ENCODE results near the gene QRSL1.
A peak's percentile ranks its signal among the peaks of the same experiment; 100 is the strongest.
"Not testable (repeated sequence)": the region's sequence is repeated elsewhere in the genome, so short reads cannot be mapped to it uniquely, and the experiment has no call there.

The QRSL1 gene

DNA sequence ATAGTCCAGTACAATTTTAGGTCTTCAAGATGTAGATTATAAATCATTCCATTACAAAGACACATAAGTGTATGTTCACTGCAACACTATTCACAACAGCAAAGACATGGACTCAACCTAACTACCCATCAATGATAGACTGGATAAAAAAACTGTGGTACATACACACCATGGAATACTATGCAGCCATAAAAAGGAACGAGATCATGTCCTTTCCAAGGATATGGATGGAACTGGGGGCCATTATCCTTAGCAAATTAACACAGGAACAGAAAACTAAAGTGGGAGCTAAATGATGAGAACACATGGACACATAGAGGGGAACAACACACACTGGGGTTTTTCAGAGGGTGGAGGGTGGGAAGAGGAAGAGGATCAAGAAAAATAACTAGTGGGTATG lies 6.3 kb upstream of the QRSL1 start:
- DNase-seq = no peak

DNA sequence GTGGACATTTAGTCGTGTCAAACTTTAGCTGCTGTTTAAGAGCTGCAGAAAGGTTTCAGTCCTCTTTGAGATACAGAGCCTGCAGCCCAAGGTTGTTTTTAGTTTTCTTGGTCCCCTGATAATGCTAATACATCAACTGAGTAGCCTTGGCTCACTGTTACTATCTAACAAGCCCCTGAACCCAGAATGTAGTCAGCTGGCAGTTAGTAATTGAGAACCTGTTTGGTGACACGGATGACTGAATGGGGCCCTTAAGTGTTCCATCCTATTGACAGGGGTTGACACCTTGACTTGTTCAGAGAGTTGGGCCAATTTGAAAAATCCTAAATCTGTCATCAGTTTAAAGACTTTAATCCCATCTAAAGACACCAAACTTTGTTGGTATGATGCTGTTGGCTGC lies 2.9 kb upstream of the QRSL1 start:
- no peak for DNase-seq

DNA sequence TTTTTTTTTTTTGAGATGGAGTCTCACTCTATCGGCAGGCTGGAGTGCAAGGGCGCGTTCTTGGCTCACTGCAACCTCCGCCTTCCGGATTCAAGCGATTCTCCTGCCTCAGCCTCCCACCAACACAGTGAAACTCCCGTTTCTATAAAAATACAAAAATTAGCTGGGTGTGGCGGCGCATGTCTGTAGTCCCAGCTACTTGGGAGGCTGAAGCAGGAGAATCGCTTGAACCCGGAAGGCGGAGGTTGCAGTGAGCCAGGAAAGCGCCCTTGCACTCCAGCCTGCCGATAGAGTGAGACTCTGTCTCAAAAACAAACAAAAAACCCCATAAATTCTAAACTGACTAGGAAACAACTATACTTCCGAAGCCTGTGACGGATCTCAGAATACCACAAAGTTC lies 1.6 kb upstream of the QRSL1 start:
- not testable (repeated sequence) for DNase-seq

DNA sequence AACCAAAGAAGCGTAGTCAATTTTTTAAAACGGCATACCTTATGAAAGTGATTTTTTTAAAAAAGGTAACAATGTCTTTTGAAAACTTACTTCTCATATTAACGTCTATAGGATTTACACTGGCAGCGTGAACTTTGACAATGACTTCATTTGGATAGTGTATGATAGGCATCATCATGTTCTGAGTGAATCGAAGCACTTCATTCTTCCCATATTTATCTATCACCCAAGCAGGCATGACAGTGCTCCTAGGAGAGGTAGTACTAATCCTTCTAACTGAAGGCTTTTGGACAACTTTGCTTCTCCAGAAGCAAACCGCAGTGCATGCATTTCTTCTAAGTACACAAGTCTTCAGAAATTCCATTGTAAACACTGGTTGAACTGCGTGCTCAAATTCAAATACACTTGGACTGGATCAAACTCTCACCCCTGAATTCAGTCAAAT lies 698 bp upstream of the QRSL1 start:
- no peak for DNase-seq

DNA sequence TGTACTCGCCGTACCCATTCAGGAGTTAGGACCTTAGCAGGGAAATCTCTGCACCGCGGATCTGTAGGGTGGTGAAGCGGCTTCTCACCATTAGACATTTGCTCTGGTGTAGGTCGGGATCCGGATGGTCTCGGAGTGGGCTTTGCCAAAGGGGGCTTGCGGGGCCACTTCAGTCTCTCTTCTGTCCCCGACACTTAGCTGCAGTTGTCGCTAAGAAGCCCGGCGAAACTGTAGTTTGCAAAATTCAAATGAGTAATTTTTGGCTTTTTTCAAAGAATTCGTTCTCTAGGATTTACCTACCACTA lies 433 bp downstream of the QRSL1 start:
- DNase-seq = no peak

DNA sequence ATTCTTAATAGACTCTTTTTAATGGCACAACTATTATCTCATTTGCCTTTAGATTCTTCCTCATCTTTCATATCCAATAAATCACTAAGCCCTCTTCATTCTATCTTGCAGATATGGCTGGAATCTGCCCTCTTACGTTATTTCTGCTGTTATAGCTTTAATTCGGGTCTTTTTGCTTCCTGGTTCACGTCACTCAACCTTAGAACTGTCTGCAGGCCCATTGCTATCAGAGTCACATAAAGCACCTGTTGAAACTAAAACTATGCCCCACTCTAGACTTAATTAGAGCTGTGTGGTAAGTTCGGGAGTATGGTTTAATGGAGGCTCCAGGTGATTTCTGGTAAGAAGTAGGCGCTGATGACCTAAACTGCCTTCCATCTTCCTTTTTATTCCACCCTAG lies 988 bp downstream of the QRSL1 start:
- DNase-seq = no peak

DNA sequence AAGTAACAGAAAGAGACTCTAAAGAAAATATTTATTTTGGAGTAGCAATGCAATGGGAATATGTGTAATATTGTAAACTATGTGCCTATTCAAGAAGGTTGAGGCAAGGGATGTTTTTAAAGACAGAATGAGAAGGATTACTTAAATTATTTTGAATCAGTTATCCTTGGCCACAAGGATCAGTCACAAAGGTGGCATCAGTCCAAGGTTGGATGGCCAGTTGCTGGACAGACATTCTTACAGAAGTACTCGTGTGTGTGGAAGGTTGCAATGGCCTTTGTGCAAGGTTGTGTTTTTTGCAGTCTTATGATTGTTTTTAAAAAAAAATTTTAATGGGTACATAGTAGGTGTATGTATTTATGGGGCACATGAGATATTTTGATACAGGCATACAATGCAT lies 2.0 kb downstream of the QRSL1 start:
- DNase-seq = no peak

DNA sequence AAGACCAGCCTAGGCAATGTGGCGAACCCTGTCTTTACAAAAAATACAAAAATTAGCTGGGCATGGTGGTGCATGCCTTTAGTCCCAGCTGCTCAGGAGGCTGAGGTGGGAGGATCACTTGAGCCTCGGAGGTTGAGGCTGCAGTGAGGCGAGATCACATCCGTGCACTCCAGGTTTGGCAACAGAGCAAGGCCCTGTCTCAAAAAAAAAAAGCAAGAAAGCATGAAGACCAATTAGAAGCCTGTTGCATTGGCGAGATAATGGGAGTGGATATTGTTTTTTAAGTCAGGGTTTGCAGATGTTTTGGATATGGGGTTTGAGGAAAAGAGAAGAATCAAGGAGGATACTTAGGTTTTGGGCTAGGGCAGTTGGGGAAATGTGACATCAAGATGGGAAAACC lies 5.2 kb downstream of the QRSL1 start:
- DNase-seq = no peak

DNA sequence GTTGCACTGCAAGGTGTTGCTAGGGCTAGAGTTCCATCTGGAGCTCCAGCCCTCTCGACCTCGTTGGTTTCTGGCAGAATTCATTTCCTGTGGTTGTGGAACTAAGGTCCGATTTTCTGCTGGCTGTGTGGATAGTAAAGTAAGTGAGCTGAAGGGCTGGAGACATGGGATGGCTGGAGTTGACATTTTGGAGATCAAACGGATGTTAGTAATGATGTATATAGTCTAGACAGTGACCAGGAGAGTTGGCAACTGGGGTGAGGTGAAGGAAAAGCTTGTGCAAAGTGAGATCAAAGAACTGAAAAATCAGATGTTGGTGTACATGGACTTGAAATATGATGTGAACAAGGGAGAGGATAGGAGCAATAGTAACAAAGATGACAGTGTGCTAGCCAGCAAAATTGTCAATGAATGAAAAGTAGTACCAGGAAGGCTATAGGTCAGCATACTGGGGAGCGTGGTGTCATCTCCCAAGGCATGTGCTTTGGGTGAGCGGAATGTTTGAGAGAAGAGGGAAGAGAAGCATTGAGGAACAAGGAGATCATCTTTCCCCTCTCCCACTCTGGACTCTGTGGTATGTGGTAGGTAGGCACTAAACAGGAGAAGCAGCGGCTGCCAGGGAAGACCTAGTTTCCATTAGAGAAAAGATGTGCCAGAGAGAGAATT lies 7.8 kb downstream of the QRSL1 start:
- DNase-seq = no peak

DNA sequence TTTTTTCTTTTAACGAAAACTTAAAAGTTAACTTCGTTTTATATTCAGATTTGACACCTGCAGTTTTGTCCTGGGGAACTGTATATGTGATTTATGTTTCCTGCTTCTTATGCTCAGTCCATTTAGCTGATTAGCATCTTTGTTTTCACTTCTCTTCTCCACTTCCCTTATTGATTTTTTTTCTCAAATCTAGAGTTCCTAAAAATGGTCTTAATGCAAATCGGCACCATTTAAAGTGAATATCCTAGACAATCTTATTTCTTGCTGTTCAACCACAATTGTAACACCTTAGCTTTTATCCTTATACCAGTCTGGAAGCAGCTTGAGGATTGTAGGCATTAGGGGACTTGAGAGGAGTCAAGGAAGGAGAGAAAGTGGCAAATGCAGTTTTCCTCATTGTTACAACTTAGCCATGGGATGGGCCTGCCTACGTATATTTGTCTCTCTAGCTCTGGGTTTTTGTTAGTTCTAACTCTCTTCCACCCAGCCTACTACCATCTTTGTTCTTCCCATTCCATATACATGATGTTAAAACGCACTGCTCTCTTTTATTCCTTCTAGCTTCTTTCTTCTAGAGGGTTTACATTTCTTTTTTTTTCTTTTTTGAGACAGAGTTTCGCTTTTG lies 8.5 kb downstream of the QRSL1 start:
- DNase-seq = peak; percentile 26

DNA sequence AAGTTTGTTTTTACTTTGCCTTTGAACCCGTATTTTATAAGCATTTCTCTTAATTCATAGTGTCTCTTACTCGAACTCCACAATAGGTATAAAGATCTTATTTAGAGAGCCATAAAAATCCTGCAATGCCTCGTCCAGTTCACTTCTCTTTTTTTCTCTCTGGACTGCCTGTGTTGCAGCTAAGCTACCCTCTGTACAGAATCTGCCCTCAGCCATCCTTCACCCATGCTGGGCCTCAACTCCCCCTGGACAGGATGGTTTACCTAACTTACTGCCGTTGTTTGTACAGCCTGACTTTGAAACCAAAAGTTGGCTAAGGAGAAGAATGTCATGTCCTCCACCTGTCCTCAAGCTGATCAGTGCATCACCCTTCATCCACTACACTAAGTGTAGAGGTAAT lies 10.4 kb downstream of the QRSL1 start:
- no peak for DNase-seq

DNA sequence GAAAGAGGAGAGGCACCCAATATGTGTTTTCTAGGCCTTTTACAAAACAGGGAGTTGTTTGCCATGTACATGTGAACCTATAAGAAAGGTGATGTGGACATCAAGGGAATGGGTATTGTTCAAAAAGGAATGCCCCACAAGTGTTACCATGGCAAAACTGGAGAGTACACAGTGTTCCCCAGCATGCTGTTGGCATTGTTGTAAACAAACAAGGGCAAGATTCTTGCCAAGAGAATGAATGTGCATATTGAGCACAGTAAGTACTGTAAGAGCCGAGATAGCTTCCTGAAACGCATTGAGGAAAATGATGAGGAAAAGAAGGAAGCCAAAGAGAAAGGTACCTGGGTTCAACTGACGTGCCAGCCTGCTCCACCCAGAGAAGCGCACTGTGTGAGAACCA lies 13.1 kb downstream of the QRSL1 start:
- no peak for DNase-seq

DNA sequence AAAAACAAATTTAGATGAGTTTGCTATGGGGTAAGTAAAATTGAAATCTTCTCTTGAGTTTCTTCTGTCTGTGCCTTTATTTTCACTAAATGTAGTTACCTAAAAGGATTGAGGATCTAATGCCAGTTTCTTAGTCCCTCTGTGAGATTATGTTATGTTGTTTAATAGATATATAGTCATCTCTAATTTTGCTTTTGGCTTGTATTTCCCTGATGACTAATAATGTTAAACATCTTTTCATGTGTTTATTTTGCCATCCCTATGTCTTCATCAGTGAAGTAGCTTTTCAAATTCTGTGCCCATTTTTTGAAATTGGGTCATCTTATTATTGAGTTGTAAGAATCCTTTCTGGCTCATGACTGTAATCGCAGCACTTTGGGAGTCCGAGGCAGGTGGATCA lies 13.7 kb downstream of the QRSL1 start:
- no peak for DNase-seq

DNA sequence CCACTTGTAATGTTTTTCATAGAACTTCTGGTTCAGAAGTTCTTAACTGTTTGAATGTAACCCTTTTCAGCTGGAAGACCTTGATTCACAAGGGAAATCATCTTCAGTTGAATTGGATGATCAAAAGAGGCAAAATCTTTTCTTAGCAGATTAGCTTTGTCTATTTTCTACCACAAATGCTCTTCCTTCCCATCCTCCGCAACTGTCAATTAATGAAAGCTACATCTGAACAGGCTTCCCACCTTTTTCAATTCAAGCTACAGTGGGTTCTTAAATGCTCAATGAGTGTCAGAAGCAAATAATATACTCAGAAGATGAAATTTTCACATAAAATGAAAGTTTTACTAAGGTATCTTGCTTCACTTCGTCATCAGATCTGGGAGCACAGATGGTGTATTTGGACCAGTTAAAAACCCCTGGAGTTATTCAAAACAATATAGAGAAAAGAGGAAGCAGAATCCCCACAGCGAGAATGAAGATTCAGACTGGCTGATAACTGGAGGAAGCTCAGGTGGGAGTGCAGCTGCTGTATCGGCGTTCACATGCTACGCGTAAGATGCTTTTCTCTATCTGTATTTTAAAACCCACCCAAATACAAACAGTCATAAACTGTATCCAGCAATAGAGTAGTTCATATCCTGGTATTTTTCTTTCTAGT lies 19.4 kb downstream of the QRSL1 start:
- no peak for DNase-seq

DNA sequence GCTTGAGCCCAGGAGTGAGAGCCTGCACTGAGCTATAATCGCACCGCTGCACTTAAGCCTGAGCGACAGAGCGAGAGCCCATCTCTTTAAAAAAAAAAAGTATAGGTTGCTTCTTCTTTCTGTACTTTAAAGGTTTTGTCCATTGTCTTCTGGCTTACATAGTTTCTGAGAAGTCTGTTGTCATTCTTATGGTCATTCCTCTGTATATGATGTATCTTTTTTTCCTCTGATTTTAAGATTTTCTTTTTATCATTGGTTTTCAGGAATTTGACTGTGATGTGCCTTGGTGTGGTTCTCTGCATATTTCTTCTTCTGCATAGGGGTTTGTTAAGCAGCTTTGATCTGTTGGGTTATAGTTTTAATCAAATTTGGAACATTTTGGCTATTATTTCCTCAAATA lies 29.1 kb downstream of the QRSL1 start:
- DNase-seq = peak; percentile 8

DNA sequence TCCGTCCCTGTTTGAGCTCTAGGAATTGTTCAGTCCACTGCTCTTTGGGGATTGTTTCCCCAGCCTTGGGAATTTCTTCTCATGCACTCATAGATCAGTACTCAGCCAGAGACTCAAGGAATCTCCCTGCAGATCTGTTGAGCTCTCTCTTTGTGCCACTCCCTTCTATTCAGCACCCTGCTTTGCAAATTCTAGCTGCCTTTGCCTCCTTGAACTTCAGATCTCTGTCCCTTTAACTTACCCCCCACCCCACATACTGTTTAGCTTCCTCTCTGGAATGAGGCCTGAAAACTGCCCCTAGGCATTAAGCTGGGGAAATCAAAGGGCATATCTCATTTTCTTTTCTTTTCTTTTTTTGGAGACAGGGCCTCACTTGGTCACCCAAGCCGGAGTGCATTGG lies 30.5 kb downstream of the QRSL1 start:
- no peak for DNase-seq

DNA sequence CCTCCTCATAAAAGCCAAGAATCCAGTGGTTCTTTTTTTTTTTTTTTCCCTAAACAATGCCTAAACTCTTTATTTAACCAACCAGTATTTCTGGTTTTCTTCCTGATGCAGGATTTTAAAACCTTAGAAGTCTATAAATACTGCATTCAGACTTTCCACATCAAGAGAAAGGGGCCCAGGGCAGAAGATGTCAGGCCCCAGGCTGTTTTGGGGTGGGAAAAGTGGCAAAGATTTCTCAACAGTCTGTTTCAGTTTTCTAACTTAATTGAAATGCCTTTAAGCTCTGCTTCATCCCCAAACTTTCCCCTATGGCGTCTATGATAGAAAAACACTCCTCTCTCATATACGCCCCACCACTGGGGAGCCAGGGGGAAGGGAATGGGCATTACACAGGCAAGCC lies 33.1 kb downstream of the QRSL1 start:
- no peak for DNase-seq

DNA sequence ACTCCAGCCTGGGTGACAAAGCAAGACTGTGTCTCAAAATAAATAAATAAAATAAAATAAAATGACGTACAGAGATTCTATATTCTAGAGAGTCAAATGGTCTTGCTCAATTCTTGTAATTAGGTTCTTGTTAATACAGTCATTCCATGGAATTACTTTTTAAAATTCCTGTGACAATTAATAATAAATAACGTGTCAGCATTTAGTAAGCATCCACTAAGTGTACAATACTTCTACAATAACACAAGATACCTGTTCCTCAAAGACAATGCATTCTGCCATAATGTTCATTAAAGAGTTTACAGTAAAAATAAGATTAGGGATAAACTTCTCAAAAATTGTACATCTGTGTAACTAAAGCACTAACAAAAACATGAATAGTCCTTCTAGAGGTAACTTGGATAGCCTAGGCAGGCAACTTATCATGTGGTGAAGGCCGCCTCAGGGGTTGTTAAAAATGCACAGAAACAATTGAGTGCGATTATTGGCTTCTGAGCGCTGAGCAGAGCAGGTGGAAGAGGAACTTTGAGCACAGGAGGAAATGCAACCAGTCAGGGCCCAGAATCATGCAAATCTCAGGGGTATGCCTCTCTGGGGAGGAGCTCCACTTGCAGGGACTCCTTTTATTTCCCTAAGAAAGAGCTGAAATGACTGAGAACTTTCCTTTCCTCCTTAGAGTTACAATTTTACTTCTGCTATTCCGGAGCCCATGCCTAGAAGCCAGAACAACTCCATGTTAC lies 37.1 kb downstream of the QRSL1 start:
- no peak for DNase-seq

DNA sequence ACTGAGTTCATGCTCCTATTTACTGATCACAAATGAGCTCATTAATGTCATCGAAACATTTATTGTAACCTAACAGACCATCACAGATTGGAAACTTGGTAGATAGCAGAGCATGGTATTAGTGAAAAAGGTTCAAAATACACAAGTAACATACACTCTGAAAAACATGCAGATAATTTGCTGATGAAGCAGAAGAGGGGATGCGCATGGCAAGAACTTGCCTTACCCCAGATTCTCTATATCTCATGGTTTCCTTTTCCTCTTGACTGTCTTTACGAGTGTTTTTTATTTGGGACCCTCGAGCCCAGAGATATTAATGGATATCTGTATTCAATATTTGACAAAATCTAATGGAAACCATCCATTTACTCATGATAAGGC lies 37.6 kb downstream of the QRSL1 start:
- DNase-seq = no peak

DNA sequence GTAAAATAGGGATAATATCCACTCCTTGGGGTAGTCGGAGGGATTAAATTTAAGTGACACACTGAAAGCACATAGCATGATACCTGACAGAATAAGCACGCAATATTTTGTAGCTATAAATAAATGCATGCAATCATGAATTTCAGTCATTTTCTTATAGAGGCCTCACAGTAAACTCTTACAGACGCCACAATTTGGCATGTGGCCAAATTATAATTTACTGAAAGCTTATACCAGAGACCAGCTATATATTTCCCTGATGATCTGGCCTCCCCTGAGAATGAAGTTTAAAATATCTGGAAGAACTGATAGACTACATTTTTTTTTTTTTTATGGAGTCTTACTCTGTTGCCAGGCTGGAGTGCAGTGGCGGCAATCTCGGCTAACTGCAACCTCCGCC lies 40.9 kb downstream of the QRSL1 start:
- no peak for DNase-seq

DNA sequence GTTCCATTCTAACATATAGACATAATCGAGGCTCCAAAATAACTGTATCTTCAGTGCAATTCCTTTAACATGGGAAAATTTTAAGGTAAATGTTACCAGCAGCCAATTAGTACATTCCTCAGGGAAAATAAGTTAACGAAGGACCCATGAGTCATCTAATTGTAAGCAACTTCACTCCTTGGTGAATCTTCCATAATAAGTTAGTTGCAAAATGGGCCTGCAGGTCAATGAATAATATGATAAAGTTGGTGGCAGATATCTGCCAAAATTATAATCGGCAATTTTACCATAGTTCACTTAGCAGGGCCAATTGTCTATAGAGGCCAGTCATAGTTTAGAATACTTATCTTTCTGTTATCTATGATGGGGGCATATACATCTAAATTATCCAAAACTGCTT lies 42.3 kb downstream of the QRSL1 start:
- DNase-seq = no peak

DNA sequence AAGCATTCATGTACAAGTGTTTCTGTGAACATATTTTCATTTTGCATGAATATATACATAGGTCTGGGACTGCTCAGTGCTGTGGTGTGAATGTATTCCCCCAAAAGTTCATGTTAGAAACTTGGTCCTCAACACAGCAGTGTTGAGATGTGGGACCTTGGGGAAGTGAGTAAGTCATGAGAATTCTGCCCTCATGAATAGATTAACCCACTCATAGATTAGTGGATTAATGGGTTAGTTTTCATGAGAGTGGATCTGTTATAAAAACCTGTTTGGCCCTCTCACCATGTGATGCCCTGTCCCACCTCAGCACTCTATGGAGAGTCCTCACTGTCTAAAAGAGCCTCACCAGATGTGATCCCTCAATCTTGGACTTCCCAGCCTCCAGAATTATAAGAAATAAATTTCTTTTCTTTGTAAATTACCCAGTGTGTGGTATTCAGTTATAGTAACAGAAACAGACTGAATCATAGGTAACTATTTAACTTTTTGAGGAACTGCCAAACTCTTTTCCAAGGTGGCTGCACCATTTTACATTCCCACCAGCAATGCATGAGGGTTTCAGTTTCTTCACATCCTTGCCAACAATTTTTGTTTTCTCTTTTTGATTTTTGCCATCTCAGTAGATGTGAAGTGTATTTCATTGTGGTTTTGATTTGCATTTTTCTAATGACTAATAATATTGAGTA lies 45.3 kb downstream of the QRSL1 start:
- no peak for DNase-seq

DNA sequence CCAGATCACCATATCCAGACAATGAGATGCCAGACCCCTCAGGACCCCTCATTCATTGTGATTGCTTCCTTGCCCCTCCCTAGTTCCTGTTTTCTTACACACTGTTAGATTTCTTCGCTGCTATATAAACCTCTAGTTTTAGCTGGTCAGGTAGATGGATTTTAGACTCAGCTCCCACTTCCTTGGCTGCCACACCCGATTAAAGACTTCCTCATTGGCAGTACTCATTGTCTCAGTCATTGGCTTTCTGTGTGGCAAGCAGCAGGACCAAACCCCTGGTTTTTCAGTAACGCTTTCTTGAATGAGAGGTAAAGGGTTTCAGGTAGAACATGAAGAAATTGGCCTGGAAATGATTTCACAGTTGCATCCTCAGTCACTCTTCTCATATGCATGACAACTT lies 47.9 kb downstream of the QRSL1 start:
- no peak for DNase-seq

DNA sequence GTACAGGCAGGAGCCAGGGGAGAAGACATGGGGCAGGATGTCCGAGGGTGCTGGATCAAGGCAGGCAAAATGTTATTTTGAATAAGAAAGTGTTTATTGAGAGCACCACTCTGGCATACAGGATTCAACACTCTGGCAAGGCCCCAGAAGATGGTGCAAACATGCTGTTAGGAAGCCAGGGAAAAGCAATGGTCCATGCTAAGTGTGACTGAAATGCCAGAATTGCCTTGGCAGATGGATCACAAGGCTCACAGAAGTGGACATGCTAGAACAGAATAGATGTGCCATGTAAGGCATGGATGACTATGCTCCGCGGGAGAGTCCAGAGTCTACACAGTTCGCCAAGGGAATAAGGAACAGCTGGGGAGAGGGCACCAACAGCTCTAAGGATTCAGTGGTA lies 54.6 kb downstream of the QRSL1 start:
- DNase-seq = no peak

Measured in GF-D8 (cell line).